ENCODE results near the gene COX6A1.

The COX6A1 gene

GRCh38 chr12:120437735-120438494 is at the start of gene COX6A1:
Gene COX6A1 (plus strand): TSS chr12:120438113. CDS start chr12:120438127, 14 bp downstream.
- DNase-seq (ENCODE audit: low read depth in 2 of 2, low spot score in 1 of 2): peak; percentile 90 to 94

GRCh38 chr12:120388691-120389481 is 49.0 kb upstream of the COX6A1 start:
- no peak for DNase-seq (ENCODE audit: low read depth in 2 of 2, low spot score in 1 of 2)

GRCh38 chr12:120390540-120391120 is 47.3 kb upstream of the COX6A1 start:
- DNase-seq (ENCODE audit: low read depth in 2 of 2, low spot score in 1 of 2): no peak

- no peak for DNase-seq (ENCODE audit: low read depth in 2 of 2, low spot score in 1 of 2)
Measured at GRCh38 chr12:120394483-120395367, 43.2 kb upstream of the COX6A1 start.

GRCh38 chr12:120397824-120398540 is 39.9 kb upstream of the COX6A1 start:
- DNase-seq (ENCODE audit: low read depth in 2 of 2, low spot score in 1 of 2): no peak

GRCh38 chr12:120399531-120399930 is 38.4 kb upstream of the COX6A1 start:
- no peak for DNase-seq (ENCODE audit: low read depth in 2 of 2, low spot score in 1 of 2)

- DNase-seq (ENCODE audit: low read depth in 2 of 2, low spot score in 1 of 2): no peak
Measured at GRCh38 chr12:120402217-120402616, 35.7 kb upstream of the COX6A1 start.

- DNase-seq (ENCODE audit: low read depth in 2 of 2, low spot score in 1 of 2): no peak
Measured at GRCh38 chr12:120403869-120404268, 34.0 kb upstream of the COX6A1 start.

- no peak for DNase-seq (ENCODE audit: low read depth in 2 of 2, low spot score in 1 of 2)
Measured at GRCh38 chr12:120404271-120404670, 33.6 kb upstream of the COX6A1 start.

GRCh38 chr12:120406069-120406468 is 31.8 kb upstream of the COX6A1 start:
- no peak for DNase-seq (ENCODE audit: low read depth in 2 of 2, low spot score in 1 of 2)

- DNase-seq (ENCODE audit: low read depth in 2 of 2, low spot score in 1 of 2): no peak
Measured at GRCh38 chr12:120406553-120406952, 31.4 kb upstream of the COX6A1 start.

GRCh38 chr12:120408771-120409170 is 29.1 kb upstream of the COX6A1 start:
- DNase-seq (ENCODE audit: low read depth in 2 of 2, low spot score in 1 of 2): no peak

- no peak for DNase-seq (ENCODE audit: low read depth in 2 of 2, low spot score in 1 of 2)
Measured at GRCh38 chr12:120412421-120412820, 25.5 kb upstream of the COX6A1 start.

- DNase-seq (ENCODE audit: low read depth in 2 of 2, low spot score in 1 of 2): no peak
Measured at GRCh38 chr12:120413901-120414695, 23.8 kb upstream of the COX6A1 start.

GRCh38 chr12:120416490-120417216 is 21.3 kb upstream of the COX6A1 start:
- no peak for DNase-seq (ENCODE audit: low read depth in 2 of 2, low spot score in 1 of 2)

GRCh38 chr12:120417917-120418580 is 19.9 kb upstream of the COX6A1 start:
- DNase-seq (ENCODE audit: low read depth in 2 of 2, low spot score in 1 of 2): no peak

- no peak for DNase-seq (ENCODE audit: low read depth in 2 of 2, low spot score in 1 of 2)
Measured at GRCh38 chr12:120421701-120422100, 16.2 kb upstream of the COX6A1 start.

- DNase-seq (ENCODE audit: low read depth in 2 of 2, low spot score in 1 of 2): no peak
Measured at GRCh38 chr12:120422892-120423456, 14.9 kb upstream of the COX6A1 start.
